ENCODE results near the gene PCGF3.

- TF ChIP-seq CTCF (IDR thresholded peaks at IDR 0.05; ENCODE audit: insufficient read depth, low read length, poor library complexity, severe bottlenecking) (no peak), EZH2phosphoT487 (conservative IDR thresholded peaks at IDR 0.05; ENCODE audit: low read length) (no peak)
Observed at GRCh38 chr4:730511-730910, 24.9 kb downstream of the PCGF3 start.
